K562 (cell line): ENCODE results near the gene NPAS3. TPM values are rescaled to one million over a fixed set of nuclear protein-coding genes. Genes with fewer than 3 reads are reported as not detected.
A peak's percentile ranks its signal among the peaks of the same experiment; 100 is the strongest.

ENCODE experiments used
- ATAC-seq: fragments of 200-7000 bp; cut with Tn5 transposase; 3 replicates; pipeline ENCODE4 v1.9.1; 2020; ENCODE audit warnings: moderate library complexity
- Bru-seq: library from RNA; stranded (reverse); fragments of 400-500 nt; gene quantifications from one replicate; lab custom pipeline; 2021; lab: Mats Ljungman, UMichigan
- BruChase-seq, 2 experiments: library from RNA; stranded (reverse); fragments of 400-500 nt; gene quantifications; one replicate each; lab custom pipeline; 2021; lab: Mats Ljungman, UMichigan
- BruUV-seq: library from RNA; stranded (reverse); fragments of 400-500 nt; replicated peaks from 2 replicates; lab custom pipeline; 2021; lab: Mats Ljungman, UMichigan
- CTCF ChIA-PET: fragments of 300-600 bp; formaldehyde crosslinking; extraction: SDS; loops from one replicate; lab custom pipeline; 2021; ENCODE audit warnings: low intra/inter-chr PET ratio; lab: Yijun Ruan, JAX
- POLR2A ChIA-PET: fragments of 300-600, 350-650 bp; sonication (Branson Sonifier 250); formaldehyde crosslinking; extraction: SDS; loops from one replicate; lab custom pipeline; 2021; ENCODE audit warnings: antibody characterized with exemption, inconsistent platforms; lab: Yijun Ruan, JAX
- DNase-seq, 4 experiments: peaks; one replicate each; pipeline versions ENCODE4 v3.0.0 to v3.0.0-alpha.2; 2011 to 2018; ENCODE audit warnings: low spot score in 3 of 4, mixed read lengths in 3 of 4; ENCODE audit errors: extremely low read depth in 1 of 4
- FAIRE-seq: peaks from 2 replicates; lab custom pipeline; 2011; peaks lifted over from hg19 to GRCh38; lab: Jason Lieb, UNC
- H2AFZ ChIP-seq: 2 replicates; pipeline ENCODE4 v1.6.0; 2011; ENCODE audit warnings: low read depth, low read length, control low read depth, inconsistent platforms
- H3K27ac ChIP-seq: fragments of 200-600 bp; 3 replicates; pipeline ENCODE4 v1.8.0; 2011; ENCODE audit warnings: low read depth, mild to moderate bottlenecking, control low read depth, inconsistent platforms, low read length, moderate library complexity, mixed read lengths; ENCODE audit errors: extremely low read depth
- H3K27me3 ChIP-seq, 2 experiments: fragments of 300-600 bp in 1 of 2; 2 replicates in 1 of 2; 3 replicates in 1 of 2; pipeline versions ENCODE4 v1.6.0 to v1.8.0; 2011; ENCODE audit warnings: inconsistent platforms in 2 of 2, low read length in 2 of 2, mild to moderate bottlenecking in 1 of 2, mixed read lengths in 1 of 2, moderate library complexity in 1 of 2; ENCODE audit not compliant: control insufficient read depth in 2 of 2, insufficient read depth in 2 of 2
- H3K36me3 ChIP-seq: fragments of 300-600 bp; 3 replicates; pipeline ENCODE4 v1.8.0; 2011; ENCODE audit warnings: mild to moderate bottlenecking, low read length, inconsistent platforms; ENCODE audit not compliant: control insufficient read depth, insufficient read depth
- H3K4me1 ChIP-seq, 2 experiments: fragments of 200-600 bp in 1 of 2; replicated peaks in 1 of 2; 2 replicates in 1 of 2; 3 replicates in 1 of 2; pipeline versions ENCODE4 v1.5.1 to v1.8.0; 2011; ENCODE audit warnings: inconsistent platforms in 2 of 2, low read length in 2 of 2, mild to moderate bottlenecking in 1 of 2, mixed read lengths in 1 of 2, moderate library complexity in 1 of 2; ENCODE audit not compliant: control insufficient read depth in 2 of 2, insufficient read depth in 2 of 2
- H3K4me2 ChIP-seq: 2 replicates; pipeline ENCODE4 v1.6.1; 2011; ENCODE audit warnings: low read length, control low read depth, inconsistent platforms, mixed read lengths; ENCODE audit not compliant: insufficient read depth
- H3K4me3 ChIP-seq: fragments of 200-600 bp; sonication (generic), shearing (Covaris generic); 2 replicates; pipeline ENCODE4 v1.5.1; 2016; ENCODE audit warnings: control low read depth, inconsistent platforms
- H3K79me2 ChIP-seq: fragments of 200-600 bp; 3 replicates; pipeline ENCODE4 v1.8.0; 2011; ENCODE audit warnings: low read length, inconsistent platforms; ENCODE audit not compliant: control insufficient read depth, insufficient read depth
- H3K9ac ChIP-seq, 2 experiments: 2 replicates each; pipeline versions ENCODE4 v1.6.0 to v1.6.1; 2011; ENCODE audit warnings: low read depth in 2 of 2, low read length in 2 of 2, control low read depth in 1 of 2, inconsistent platforms in 1 of 2, mild to moderate bottlenecking in 1 of 2, mixed read lengths in 1 of 2; ENCODE audit not compliant: insufficient read depth in 1 of 2
- H3K9me1 ChIP-seq: one replicate; pipeline ENCODE4 v1.6.0; 2011; ENCODE audit warnings: inconsistent platforms, mild to moderate bottlenecking, low read length, moderate library complexity; ENCODE audit not compliant: control insufficient read depth, insufficient read depth
- H3K9me3 ChIP-seq: replicated peaks from 2 replicates; pipeline ENCODE4 v1.5.1; 2011; ENCODE audit warnings: low read depth, low read length, inconsistent platforms; ENCODE audit not compliant: control insufficient read depth, insufficient read depth
- H4K20me1 ChIP-seq: replicated peaks from 2 replicates; pipeline ENCODE4 v1.6.1; 2011; ENCODE audit warnings: low read length, inconsistent platforms, mixed read lengths; ENCODE audit not compliant: control insufficient read depth, insufficient read depth
- GABPA ChIP-seq: fragments of 200-800 bp; sonication (Bioruptor generic); conservative IDR thresholded peaks from 2 replicates; pipeline ENCODE4 v1.6.1; 2016; ENCODE audit warnings: low read depth, missing genetic modification characterization, missing compliant biosample characterization
- SP1 ChIP-seq: sonication (generic); formaldehyde crosslinking; IDR thresholded peaks from 2 replicates; pipeline ENCODE4 v1.8.1; 2022; ENCODE audit warnings: mild to moderate bottlenecking, missing genetic modification reagents
- TAF7 ChIP-seq: fragments of 450-650 bp; IDR thresholded peaks from 2 replicates; pipeline ENCODE4 v1.6.1; 2016; ENCODE audit warnings: missing genetic modification characterization, missing compliant biosample characterization
- ZNF695 ChIP-seq: fragments of 450-650 bp; formaldehyde crosslinking; IDR thresholded peaks from 2 replicates; pipeline ENCODE4 v1.4.0; 2020; ENCODE audit warnings: mild to moderate bottlenecking, moderate library complexity
- WGBS: fragments of 100-300 bp; shearing (Covaris generic); methylation state at CpG from one replicate; pipeline ENCODE4 v1.1.6; 2016; ENCODE audit warnings: low coverage, mixed read lengths; ENCODE audit not compliant: insufficient coverage; ENCODE audit errors: missing lambda C conversion rate; 5-methylcytosine and 5-hydroxymethylcytosine counted together
- in situ Hi-C: fragments of 300-500 bp; cut with MboI; formaldehyde crosslinking; loops from 4 replicates; pipeline ENCODE4 v1.15.0; 2018; ENCODE audit warnings: inconsistent platforms, mixed read lengths
- intact Hi-C: fragments of 100-400 bp; cut with micrococcal nuclease; formaldehyde crosslinking; loops from 2 replicates; pipeline ENCODE4 v1.14.2; 2022
- long read RNA-seq, 3 experiments: library from polyadenylated mRNA in 2 of 3; library from RNA in 1 of 3; unstranded in 2 of 3; stranded (forward) in 1 of 3; transcript quantifications; one replicate each; pipeline ENCODE4 v2.0.0, GENCODE V29; 2019 to 2022
- polyA minus RNA-seq, 3 experiments: library from RNA; depleted of rRNA, polyadenylated mRNA; stranded (reverse); fragments of >200 nt; gene quantifications; 2 replicates each; pipeline ENCODE4 v1.2.3, GENCODE V29; 2011
- polyA plus RNA-seq, 8 experiments: library from polyadenylated mRNA; depleted of rRNA in 4 of 8; stranded (reverse) in 5 of 8; unstranded in 3 of 8; fragments of >200 nt; fragmentation: Nextera tagmentation in 2 of 8; fragmentation: Illumina TruSeq in 1 of 8; extraction: Ambion mirVana in 2 of 8; extraction: Trizol in 1 of 8; gene quantifications; 2 replicates each; pipeline versions ENCODE4 v1.2.1 to v1.2.3, GENCODE V29; 2011 to 2014; ENCODE audit warnings: inconsistent platforms in 1 of 8, missing spikeins in 1 of 8
- total RNA-seq, 7 experiments: library from RNA; depleted of rRNA in 6 of 7; stranded (reverse); fragments of >200 nt in 6 of 7; fragmentation: Illumina TruSeq in 2 of 7; extraction: Trizol in 2 of 7; gene quantifications; 2 replicates each; pipeline versions ENCODE4 v1.2.1 to v1.2.3, GENCODE V29; 2011 to 2021; ENCODE audit warnings: low replicate concordance in 1 of 7

The NPAS3 gene
- total RNA-seq (2011; cell fraction: chromatin; rRNA removed; ENCODE audit: low replicate concordance), result not detected in 2 replicates
- not detected in 2 replicates for total RNA-seq (2011; cell fraction: nucleolus; rRNA removed)
- total RNA-seq (2011; cell fraction: nucleoplasm; rRNA removed), result not detected in 2 replicates
- not detected in 2 replicates for total RNA-seq (2014; rRNA removed)
- total RNA-seq (2014; rRNA removed; fragmentation: Illumina TruSeq; extraction: Trizol), result not detected in 2 replicates
- total RNA-seq (2015; rRNA removed; fragmentation: Illumina TruSeq; extraction: Trizol), result not detected in 2 replicates
- total RNA-seq (2021), result not detected in 2 replicates
- polyA plus RNA-seq (2011; rRNA removed), result 0.04 TPM in 1 of 2 replicates, not detected in the other
- not detected in 2 replicates for polyA plus RNA-seq (2011; cell fraction: cytosol; rRNA removed)
- 0.16 TPM in 1 of 2 replicates, not detected in the other for polyA plus RNA-seq (2011; cell fraction: nucleus; rRNA removed)
- polyA plus RNA-seq (2012), result 0.07 TPM in 1 of 2 replicates, not detected in the other
- polyA plus RNA-seq (2014; fragmentation: Illumina TruSeq; extraction: Trizol), result not detected in 2 replicates
- not detected for polyA plus RNA-seq (2014; fragmentation: Nextera tagmentation; extraction: Ambion mirVana)
- polyA plus RNA-seq (2014; rRNA removed), result 0.04 TPM in 1 of 2 replicates, not detected in the other
- 0.33 TPM in 1 of 2 replicates, not detected in the other for polyA minus RNA-seq (2011; rRNA and poly(A)+ RNA removed)
- polyA minus RNA-seq (2011; cell fraction: cytosol; rRNA and poly(A)+ RNA removed), result not detected in 2 replicates
- polyA minus RNA-seq (2011; cell fraction: nucleus; rRNA and poly(A)+ RNA removed), result 0.22 and 0.27 TPM in 2 replicates
- percentile 5 among the genes with signal in this experiment for Bru-seq, nascent RNA
- BruChase-seq, experiment 1, labeled RNA remaining after a 2-hour chase, result percentile 3 among the genes with signal in this experiment
- percentile 3 among the genes with signal in this experiment for BruChase-seq, experiment 2, labeled RNA remaining after a 6-hour chase
- long read RNA-seq, experiment 1, partial matches to known transcripts, result 0 of 1 reads
- long read RNA-seq, experiment 1, other reads (novel, unspliced or antisense), result 1 of 1 reads
- long read RNA-seq, experiment 2, result 0 reads
- long read RNA-seq, experiment 3, result 0 reads

DNA sequence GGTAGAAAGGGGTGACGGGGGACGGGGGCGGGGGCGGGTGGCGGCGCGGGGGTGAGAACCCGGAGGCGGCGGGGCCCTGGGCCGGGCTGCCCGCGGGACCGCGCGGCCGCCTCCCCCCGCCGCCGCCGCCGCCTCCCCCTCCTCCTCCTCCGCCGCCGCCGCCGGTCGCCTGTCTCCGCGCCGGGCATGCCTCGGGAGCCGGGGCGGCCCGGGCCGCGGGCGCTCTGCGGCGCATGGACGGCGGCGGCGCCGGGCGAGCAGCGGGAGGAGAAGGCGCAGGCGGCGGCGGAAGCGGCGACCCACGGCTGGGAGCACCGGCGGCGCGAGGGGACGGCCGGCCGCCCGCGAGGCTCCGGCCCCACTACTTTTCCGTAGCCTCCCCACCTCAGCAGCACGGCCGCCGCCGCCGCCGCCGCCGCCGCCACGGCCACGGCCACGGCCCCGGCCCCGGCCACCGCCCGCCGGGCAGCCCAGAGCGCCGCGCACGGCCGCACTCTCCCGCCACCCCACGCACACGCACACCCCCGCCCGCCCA, at the start of gene NPAS3:
Gene NPAS3, plus strand, starts transcription at position 161 of the 535 bp plus-strand sequence.
- H3K27ac ChIP-seq, result no peak within 1 kb of the TSS
- H3K36me3 ChIP-seq, result no peaks in the 10 kb centered on the region
- TF ChIP-seq GABPA (tag) (no peak), ZNF695 (CRISPR knock-in tag) (no peak), SP1 (no peak), TAF7 (tag) (no peak)
- H3K9ac ChIP-seq, result no peak within 1 kb of the TSS
- H2AFZ ChIP-seq, result no peak within 1 kb of the TSS
- in situ Hi-C loops, result no loop called here
- 0 out of 5 replicates have a peak, but pooled peaks cover 0 to 4% of the 10 kb centered on the region in 2 experiments for H3K4me1 ChIP-seq
- intact Hi-C loops, result no loop called here
- CTCF ChIA-PET, result no interaction called here
- no peaks in the 10 kb centered on the region for H3K9me1 ChIP-seq
- POLR2A ChIA-PET, result no interaction called here
- H3K4me3 ChIP-seq, result no peak within 1 kb of the TSS
- DNase-seq, result no peak
- H3K4me2 ChIP-seq, result no peak within 1 kb of the TSS
- no TSS peak for BruUV-seq
- no peaks in the 10 kb centered on the region for H3K9me3 ChIP-seq
- ATAC-seq, result no peak
- no peaks in the 10 kb centered on the region for H4K20me1 ChIP-seq
- H3K79me2 ChIP-seq, result no peaks in the 10 kb centered on the region
- peaks cover 0 to 8% of the 10 kb centered on the region in 2 experiments; a peak in 2 of 5 replicates for H3K27me3 ChIP-seq
- WGBS, result no CpG with 5 or more reads among the region's 92 CpGs
- FAIRE-seq, result no peak
